Trophoblast cell (in vitro differentiated cells and primary cell): ENCODE data around the gene SLC10A1.

Experiments
- DNase-seq, 2 donors: peaks; one replicate each; pipeline ENCODE4 v3.0.0-alpha.2; 2016
- H2AFZ ChIP-seq: 2 replicates; pipeline ENCODE4 v1.6.1; 2013; ENCODE audit warnings: low read length, moderate library complexity, mild to moderate bottlenecking; ENCODE audit not compliant: insufficient read depth, poor library complexity
- H2AK5ac ChIP-seq: 2 replicates; pipeline ENCODE4 v1.6.1; 2013; ENCODE audit warnings: mild to moderate bottlenecking, low read length
- H2BK120ac ChIP-seq: 2 replicates; pipeline ENCODE4 v1.6.1; 2013; ENCODE audit warnings: low read length, mild to moderate bottlenecking, moderate library complexity; ENCODE audit not compliant: insufficient read depth, poor library complexity
- H2BK12ac ChIP-seq: 2 replicates; pipeline ENCODE4 v1.6.1; 2013; ENCODE audit warnings: mild to moderate bottlenecking, low read length, moderate library complexity
- H2BK5ac ChIP-seq: 2 replicates; pipeline ENCODE4 v1.6.1; 2013; ENCODE audit warnings: low read length, low read depth, moderate library complexity, mild to moderate bottlenecking; ENCODE audit not compliant: poor library complexity
- H3K14ac ChIP-seq: 2 replicates; pipeline ENCODE4 v1.6.1; 2013; ENCODE audit warnings: mild to moderate bottlenecking, low read length
- H3K18ac ChIP-seq: 2 replicates; pipeline ENCODE4 v1.6.1; 2013; ENCODE audit warnings: mild to moderate bottlenecking, low read length
- H3K23ac ChIP-seq: 2 replicates; pipeline ENCODE4 v1.6.1; 2013; ENCODE audit warnings: low read length
- H3K27ac ChIP-seq: 2 replicates; pipeline ENCODE4 v1.5.1; 2013; ENCODE audit warnings: low read depth, mild to moderate bottlenecking, inconsistent platforms, low read length, moderate library complexity
- H3K27me3 ChIP-seq: 2 replicates; pipeline ENCODE4 v1.6.1; 2013; ENCODE audit warnings: inconsistent platforms, mild to moderate bottlenecking, low read length, moderate library complexity; ENCODE audit not compliant: insufficient read depth
- H3K36me3 ChIP-seq, 2 experiments: 1 replicate in 1 of 2; 2 replicates in 1 of 2; pipeline ENCODE4 v1.6.1; 2013; ENCODE audit warnings: low read length in 2 of 2, mild to moderate bottlenecking in 2 of 2, moderate library complexity in 1 of 2; ENCODE audit not compliant: insufficient read depth in 2 of 2, control insufficient read depth in 1 of 2
- H3K4ac ChIP-seq: 2 replicates; pipeline ENCODE4 v1.6.1; 2013; ENCODE audit warnings: low read depth, mild to moderate bottlenecking, low read length, moderate library complexity
- H3K4me1 ChIP-seq, 2 experiments: 1 replicate in 1 of 2; 2 replicates in 1 of 2; pipeline ENCODE4 v1.6.1; 2013; ENCODE audit warnings: low read length in 2 of 2, mild to moderate bottlenecking in 2 of 2, moderate library complexity in 1 of 2; ENCODE audit not compliant: insufficient read depth in 2 of 2, control insufficient read depth in 1 of 2
- H3K4me2 ChIP-seq: 2 replicates; pipeline ENCODE4 v1.6.1; 2013; ENCODE audit warnings: inconsistent platforms, mild to moderate bottlenecking, low read length, moderate library complexity
- H3K4me3 ChIP-seq: 2 replicates; pipeline ENCODE4 v1.5.1; 2013; ENCODE audit warnings: mild to moderate bottlenecking, low read depth, low read length, inconsistent platforms
- H3K79me1 ChIP-seq: one replicate; pipeline ENCODE4 v1.6.1; 2013; ENCODE audit warnings: low read length
- H3K79me2 ChIP-seq: 2 replicates; pipeline ENCODE4 v1.6.1; 2013; ENCODE audit warnings: low read length, mild to moderate bottlenecking; ENCODE audit not compliant: control insufficient read depth, insufficient read depth, poor library complexity
- H3K9ac ChIP-seq: 2 replicates; pipeline ENCODE4 v1.6.1; 2013; ENCODE audit warnings: mild to moderate bottlenecking, low read length
- H3K9me3 ChIP-seq: 2 replicates; pipeline ENCODE4 v1.6.1; 2013; ENCODE audit warnings: low read depth, mild to moderate bottlenecking, control low read depth, inconsistent platforms, low read length; ENCODE audit not compliant: insufficient read depth
- H4K12ac ChIP-seq: 2 replicates; pipeline ENCODE4 v1.6.1; 2013; ENCODE audit warnings: low read depth, mild to moderate bottlenecking, low read length, moderate library complexity
- H4K8ac ChIP-seq: 2 replicates; pipeline ENCODE4 v1.6.1; 2013; ENCODE audit warnings: low read depth, mild to moderate bottlenecking, low read length, moderate library complexity
- H4K91ac ChIP-seq: one replicate; pipeline ENCODE4 v1.6.1; 2013; ENCODE audit warnings: low read depth, mild to moderate bottlenecking, low read length, moderate library complexity
- WGBS: extraction: QIAGEN DNeasy Blood & Tissue Kit; methylation state at CpG from one replicate; pipeline ENCODE4 v1.1.7; 2013; ENCODE audit warnings: missing lambda C conversion rate; ENCODE audit not compliant: insufficient read length, insufficient coverage; ENCODE audit errors: extremely low coverage; 5-methylcytosine and 5-hydroxymethylcytosine counted together

The SLC10A1 gene

GRCh38 chr14:69786603-69787002, 10.4 kb downstream of the SLC10A1 start:
- H2BK5ac ChIP-seq: no peak overlapping the region
- WGBS: no CpG with 5 or more reads among the region's 3 CpGs
- H3K4ac ChIP-seq: no peak overlapping the region
- no peak overlapping the region for H2AK5ac ChIP-seq
- no peak overlapping the region for H4K91ac ChIP-seq
- no peak overlapping the region for H2BK12ac ChIP-seq
- H3K79me2 ChIP-seq: no peaks in the 10 kb centered on the region
- H3K27me3 ChIP-seq: no peaks in the 10 kb centered on the region
- H3K9me3 ChIP-seq: no peaks in the 10 kb centered on the region
- H3K9ac ChIP-seq: no peak overlapping the region
- H3K23ac ChIP-seq: no peak overlapping the region
- H4K12ac ChIP-seq: no peak overlapping the region
- no peak overlapping the region for H3K14ac ChIP-seq
- H2BK120ac ChIP-seq: no peak overlapping the region
- H3K18ac ChIP-seq: no peak overlapping the region
- no peak for DNase-seq
- H3K27ac ChIP-seq: no peak overlapping the region
- no peak overlapping the region for H2AFZ ChIP-seq
- H3K4me3 ChIP-seq: no peak overlapping the region
- no peak overlapping the region for H4K8ac ChIP-seq
- H3K4me1 ChIP-seq: no peaks in the 10 kb centered on the region
- no peaks in the 10 kb centered on the region for H3K79me1 ChIP-seq
- no peaks in the 10 kb centered on the region for H3K36me3 ChIP-seq
- no peak overlapping the region for H3K4me2 ChIP-seq

GRCh38 chr14:69784942-69785341, 12.1 kb downstream of the SLC10A1 start:
- no peaks in the 10 kb centered on the region for H3K36me3 ChIP-seq
- WGBS: no CpG with 5 or more reads among the region's 1 CpG
- H3K4me3 ChIP-seq: no peak overlapping the region
- H3K27ac ChIP-seq: no peak overlapping the region
- H3K4ac ChIP-seq: no peak overlapping the region
- no peak overlapping the region for H4K91ac ChIP-seq
- H3K23ac ChIP-seq: no peak overlapping the region
- H3K14ac ChIP-seq: no peak overlapping the region
- H4K8ac ChIP-seq: no peak overlapping the region
- H2AK5ac ChIP-seq: no peak overlapping the region
- H3K27me3 ChIP-seq: no peaks in the 10 kb centered on the region
- H3K9ac ChIP-seq: no peak overlapping the region
- H3K4me1 ChIP-seq: no peaks in the 10 kb centered on the region
- H2BK12ac ChIP-seq: no peak overlapping the region
- H3K79me1 ChIP-seq: no peaks in the 10 kb centered on the region
- no peaks in the 10 kb centered on the region for H3K79me2 ChIP-seq
- no peak overlapping the region for H2BK120ac ChIP-seq
- H3K9me3 ChIP-seq: no peaks in the 10 kb centered on the region
- H3K4me2 ChIP-seq: no peak overlapping the region
- H4K12ac ChIP-seq: no peak overlapping the region
- H2BK5ac ChIP-seq: no peak overlapping the region
- no peak overlapping the region for H3K18ac ChIP-seq
- no peak overlapping the region for H2AFZ ChIP-seq
- no peak for DNase-seq

GRCh38 chr14:69780952-69781351, 16.1 kb downstream of the SLC10A1 start:
- no peaks in the 10 kb centered on the region for H3K27me3 ChIP-seq
- H2BK120ac ChIP-seq: no peak overlapping the region
- WGBS: no CpG with 5 or more reads among the region's 3 CpGs
- H3K36me3 ChIP-seq: peaks cover 8 to 18% of the 10 kb centered on the region in 2 experiments
- H3K9ac ChIP-seq: no peak overlapping the region
- H3K27ac ChIP-seq: no peak overlapping the region
- no peak for DNase-seq
- H2AK5ac ChIP-seq: no peak overlapping the region
- no peak overlapping the region for H3K4me3 ChIP-seq
- no peaks in the 10 kb centered on the region for H3K9me3 ChIP-seq
- H3K79me2 ChIP-seq: no peaks in the 10 kb centered on the region
- no peaks in the 10 kb centered on the region for H3K4me1 ChIP-seq
- H3K18ac ChIP-seq: no peak overlapping the region
- H3K14ac ChIP-seq: no peak overlapping the region
- no peak overlapping the region for H2BK5ac ChIP-seq
- no peaks in the 10 kb centered on the region for H3K79me1 ChIP-seq
- no peak overlapping the region for H3K4ac ChIP-seq
- no peak overlapping the region for H3K23ac ChIP-seq
- no peak overlapping the region for H2AFZ ChIP-seq
- H4K91ac ChIP-seq: no peak overlapping the region
- no peak overlapping the region for H3K4me2 ChIP-seq
- no peak overlapping the region for H4K8ac ChIP-seq
- no peak overlapping the region for H2BK12ac ChIP-seq
- H4K12ac ChIP-seq: no peak overlapping the region

- Histone ChIP-seq H3K4me2 (no peak overlapping the region), H3K27ac (no peak overlapping the region), H3K27me3 (no peaks in the 10 kb centered on the region), H3K4ac (no peak overlapping the region), H2BK120ac (no peak overlapping the region), H3K9me3 (no peaks in the 10 kb centered on the region), H3K4me1 (no peaks in the 10 kb centered on the region), H2AK5ac (no peak overlapping the region), H3K18ac (no peak overlapping the region), H2BK5ac (no peak overlapping the region), H3K36me3 (peaks cover 8 to 19% of the 10 kb centered on the region in 2 experiments), H2BK12ac (no peak overlapping the region), H3K79me2 (no peaks in the 10 kb centered on the region), H3K9ac (no peak overlapping the region), H4K91ac (no peak overlapping the region), H4K12ac (no peak overlapping the region), H4K8ac (no peak overlapping the region), H2AFZ (no peak overlapping the region), H3K23ac (no peak overlapping the region), H3K4me3 (no peak overlapping the region), H3K79me1 (no peaks in the 10 kb centered on the region), H3K14ac (no peak overlapping the region)
- no CpG with 5 or more reads among the region's 1 CpG for WGBS
- DNase-seq: peak in 1 of 2 donors; percentile 30
Observed at GRCh38 chr14:69780092-69780491, 16.9 kb downstream of the SLC10A1 start.
